HG02678 (cell line): ENCODE data around the gene ID2.
"Not testable (repeated sequence)": the region's sequence is repeated elsewhere in the genome, so short reads cannot be mapped to it uniquely, and the experiment has no call there.

Source experiments
- ATAC-seq: cut with Tn5 transposase; IDR thresholded peaks from one replicate; pipeline ENCODE4 v1.9.1; 2021; ENCODE audit warnings: mild to moderate bottlenecking, moderate library complexity; ENCODE audit not compliant: unreplicated experiment

Gene ID2

GRCh38 chr2:8725838-8726237 lies 44.0 kb downstream of the ID2 start:
- ATAC-seq = no peak

DNA sequence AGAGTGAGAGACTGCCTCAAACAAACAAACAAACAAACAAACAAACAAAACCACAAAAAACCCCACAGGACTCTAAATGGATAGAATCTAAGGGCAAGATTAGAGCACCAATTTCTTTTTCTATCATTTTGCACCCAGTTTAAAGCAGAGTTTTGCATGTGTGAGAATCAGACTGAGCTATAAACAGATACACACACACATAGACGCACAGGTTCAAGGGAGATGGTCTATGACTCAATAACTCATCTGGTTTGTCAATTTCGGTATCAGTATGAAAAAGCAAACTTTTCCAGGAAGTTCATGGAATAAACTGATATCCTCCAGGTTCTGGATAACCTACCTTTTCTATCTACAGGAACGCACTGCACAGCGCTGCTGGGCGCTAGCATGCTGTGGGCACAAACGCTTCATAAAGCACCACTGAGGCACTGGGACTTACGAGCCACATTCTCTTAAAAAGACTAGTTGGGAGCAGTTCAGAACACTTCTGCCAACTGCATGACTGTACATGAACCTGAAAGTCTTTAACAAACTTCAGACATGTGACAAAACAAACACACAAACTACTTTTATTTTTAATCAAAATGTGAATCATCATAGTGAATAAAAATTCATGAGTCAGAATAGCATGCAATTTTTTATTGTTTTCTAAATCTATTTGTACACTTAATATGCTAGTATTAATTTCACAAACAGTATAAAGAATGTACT lies 46.6 kb downstream of the ID2 start:
- ATAC-seq = no peak

DNA sequence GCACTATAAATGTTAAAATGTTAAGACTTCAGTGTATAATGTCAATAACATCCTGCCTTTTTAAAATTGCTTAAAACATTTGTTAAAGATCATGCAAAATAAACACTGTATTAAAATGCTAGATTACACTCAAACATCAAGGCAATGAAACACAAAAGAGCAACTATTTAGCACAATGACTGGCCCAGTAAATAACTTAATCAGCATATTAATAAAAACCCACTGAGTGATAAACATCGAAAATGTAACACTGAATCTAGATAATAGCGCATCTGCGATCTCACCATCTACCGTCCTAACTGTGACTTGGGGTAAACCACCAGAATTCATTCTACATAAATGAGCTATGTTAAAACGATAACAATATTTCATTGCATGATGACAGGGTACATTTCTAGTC lies 47.2 kb downstream of the ID2 start:
- not testable (repeated sequence) for ATAC-seq

- ATAC-seq = no peak
These were observed 48.1 kb downstream of the ID2 start for GRCh38 chr2:8729939-8730338.

GRCh38 chr2:8732601-8733000 lies 50.7 kb downstream of the ID2 start:
- no peak for ATAC-seq
